Measurements from ENCODE around the gene KSR2.
"Not testable (repeated sequence)": the region's sequence is repeated elsewhere in the genome, so short reads cannot be mapped to it uniquely, and the experiment has no call there.

Gene KSR2

DNA sequence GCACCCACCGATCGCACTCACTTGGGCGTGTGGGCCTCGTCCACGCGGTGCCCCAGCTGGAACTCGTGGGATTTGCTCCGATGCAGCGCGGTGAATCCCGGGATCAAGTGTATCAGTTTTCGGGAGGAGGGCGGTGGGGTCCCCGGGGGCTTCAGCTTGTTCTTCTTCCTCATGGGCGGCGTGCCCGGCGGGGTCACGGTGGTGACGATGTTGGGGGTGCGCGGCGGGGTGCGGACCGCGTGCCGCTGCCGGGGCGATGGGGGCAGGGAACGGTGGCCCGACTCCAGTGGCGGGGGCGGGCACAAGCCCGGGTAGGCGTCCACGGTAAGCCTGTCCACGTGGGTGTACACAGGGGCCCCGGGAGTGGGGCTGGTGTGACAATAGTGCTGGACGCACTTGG lies 207.8 kb downstream of the KSR2 start:
- H3K4me1 Mint-ChIP-seq, result no peaks in the 10 kb centered on the region
- no peak for ATAC-seq
- H3K36me3 Mint-ChIP-seq, result no peaks in the 10 kb centered on the region
- no peak for DNase-seq (ENCODE audit: low spot score in 2 of 2)
- peaks cover 6% of the 10 kb centered on the region for H3K9me3 Mint-ChIP-seq
- no peak overlapping the region for H3K4me3 Mint-ChIP-seq
- no peak overlapping the region for H3K27ac Mint-ChIP-seq

DNA sequence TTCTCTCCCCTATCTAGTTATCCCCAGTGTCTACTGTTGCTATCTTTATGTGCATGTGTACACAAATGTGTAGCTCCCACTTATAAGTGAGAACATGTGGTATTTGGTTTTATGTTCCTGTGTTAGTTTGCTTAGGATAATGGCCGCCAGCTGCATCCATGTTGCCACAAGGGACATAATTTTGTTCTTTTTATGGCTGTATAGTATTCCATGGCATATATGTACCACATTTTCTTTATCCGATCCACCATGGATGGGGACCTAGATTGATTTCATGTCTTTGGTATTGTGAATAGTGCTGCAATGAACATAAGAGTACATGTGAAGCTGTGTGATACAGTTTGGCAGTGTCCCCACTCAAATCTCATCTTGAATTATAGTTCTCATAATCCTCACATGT lies 218.1 kb downstream of the KSR2 start:
- H3K4me1 Mint-ChIP-seq, result no peaks in the 10 kb centered on the region

GRCh38 chr12:117749431-117749830 lies 219.4 kb downstream of the KSR2 start:
- H3K27ac Mint-ChIP-seq, result no peak overlapping the region

More for the DNA sequence above, 218.1 kb downstream of the KSR2 start:
- Mint-ChIP-seq H3K4me3 (no peak overlapping the region), H3K36me3 (no peaks in the 10 kb centered on the region), H3K9me3 (peaks cover 3% of the 10 kb centered on the region), H3K27ac (no peak overlapping the region)
- ATAC-seq (no peak), DNase-seq (ENCODE audit: low spot score in 2 of 2) (no peak)

DNA sequence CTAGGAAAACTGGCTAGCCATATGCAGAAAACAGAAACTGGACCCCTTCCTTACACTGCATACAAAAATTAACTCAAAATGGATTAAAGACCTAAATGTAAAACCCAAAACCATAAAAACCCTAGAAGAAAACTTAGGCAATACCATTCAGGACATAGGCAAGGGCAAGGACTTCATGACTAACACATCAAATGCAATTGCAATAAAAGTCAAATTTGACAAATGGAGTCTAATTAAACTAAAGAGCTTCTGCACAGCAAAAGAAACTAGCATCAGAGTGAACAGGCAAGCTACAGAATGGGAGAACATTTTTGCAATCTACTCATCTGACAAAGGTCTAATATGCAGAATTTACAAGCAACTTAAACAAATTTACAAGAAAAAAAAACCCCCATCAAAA lies 222.4 kb downstream of the KSR2 start:
- ATAC-seq; DNase-seq (ENCODE audit: low spot score in 2 of 2); H3K4me3 Mint-ChIP-seq; H3K9me3 Mint-ChIP-seq; H3K27ac Mint-ChIP-seq; H3K4me1 Mint-ChIP-seq; H3K36me3 Mint-ChIP-seq: not testable (repeated sequence)

More at GRCh38 chr12:117749431-117749830, 219.4 kb downstream of the KSR2 start:
- H3K36me3 Mint-ChIP-seq, result no peaks in the 10 kb centered on the region
- H3K4me3 Mint-ChIP-seq, result no peak overlapping the region
- DNase-seq (ENCODE audit: low spot score in 2 of 2) (no peak), ATAC-seq (no peak)
- H3K9me3 Mint-ChIP-seq, result peaks cover 3% of the 10 kb centered on the region
- H3K4me1 Mint-ChIP-seq, result no peaks in the 10 kb centered on the region

DNA sequence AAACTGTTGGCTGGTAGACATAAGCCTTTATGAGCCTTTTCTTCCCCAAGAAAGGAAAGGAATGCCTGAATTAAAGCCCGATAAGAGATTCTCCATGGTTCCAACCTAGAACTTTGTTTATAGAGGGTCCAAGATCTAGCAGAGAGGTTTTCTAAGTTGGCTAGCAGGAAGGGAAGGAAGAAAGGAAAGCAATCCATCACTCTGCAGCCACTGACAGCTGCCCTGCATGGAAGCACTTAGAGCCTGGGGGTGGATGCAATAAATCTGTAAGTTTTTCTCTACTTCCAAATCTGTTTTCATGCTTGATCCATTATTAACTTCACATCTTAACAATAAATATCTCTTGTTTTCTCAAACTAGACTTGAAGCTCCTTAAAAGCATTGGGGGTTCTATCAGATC lies 224.4 kb downstream of the KSR2 start:
- H3K27ac Mint-ChIP-seq, result no peak overlapping the region
- H3K9me3 Mint-ChIP-seq, result no peaks in the 10 kb centered on the region
- H3K4me1 Mint-ChIP-seq, result no peaks in the 10 kb centered on the region
- no peaks in the 10 kb centered on the region for H3K36me3 Mint-ChIP-seq
- no peak overlapping the region for H3K4me3 Mint-ChIP-seq
- no peak for DNase-seq (ENCODE audit: low spot score in 2 of 2)
- ATAC-seq, result no peak

DNA sequence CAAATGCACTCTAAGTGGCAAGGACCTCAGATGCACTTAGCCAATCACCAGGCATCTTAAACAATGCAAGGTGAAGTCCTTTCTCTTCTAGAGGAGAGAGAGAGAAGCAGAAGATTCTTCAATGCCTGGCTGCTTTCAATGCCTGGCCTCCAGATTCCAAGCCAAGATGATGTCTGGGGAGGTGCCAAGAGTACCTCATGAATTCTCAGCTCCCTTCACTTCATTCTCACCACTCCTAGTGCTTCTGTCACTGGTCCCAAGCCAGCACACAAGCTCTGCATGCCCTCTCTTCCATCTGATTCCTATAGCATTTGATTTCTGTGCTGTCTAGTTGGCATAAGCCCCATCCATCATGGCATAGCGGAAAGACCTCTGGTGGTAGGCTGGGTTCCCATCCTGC lies 225.0 kb downstream of the KSR2 start:
- no peaks in the 10 kb centered on the region for H3K4me1 Mint-ChIP-seq
- no peak overlapping the region for H3K4me3 Mint-ChIP-seq
- no peaks in the 10 kb centered on the region for H3K36me3 Mint-ChIP-seq
- no peaks in the 10 kb centered on the region for H3K9me3 Mint-ChIP-seq
- DNase-seq (ENCODE audit: low spot score in 2 of 2) (no peak), ATAC-seq (no peak)
- H3K27ac Mint-ChIP-seq, result no peak overlapping the region

GRCh38 chr12:117742721-117743120 lies 226.1 kb downstream of the KSR2 start:
- Mint-ChIP-seq H3K27ac (no peak overlapping the region), H3K36me3 (no peaks in the 10 kb centered on the region), H3K4me1 (no peaks in the 10 kb centered on the region), H3K9me3 (no peaks in the 10 kb centered on the region), H3K4me3 (no peak overlapping the region)
- DNase-seq (ENCODE audit: low spot score in 2 of 2) (no peak), ATAC-seq (no peak)

- no peaks in the 10 kb centered on the region for H3K4me1 Mint-ChIP-seq
- no peak overlapping the region for H3K4me3 Mint-ChIP-seq
- ATAC-seq, result no peak
- H3K9me3 Mint-ChIP-seq, result peaks cover 1% of the 10 kb centered on the region
- H3K27ac Mint-ChIP-seq, result no peak overlapping the region
- no peak for DNase-seq (ENCODE audit: low spot score in 2 of 2)
- no peaks in the 10 kb centered on the region for H3K36me3 Mint-ChIP-seq
Measured at GRCh38 chr12:117738233-117738632, 230.6 kb downstream of the KSR2 start.

DNA sequence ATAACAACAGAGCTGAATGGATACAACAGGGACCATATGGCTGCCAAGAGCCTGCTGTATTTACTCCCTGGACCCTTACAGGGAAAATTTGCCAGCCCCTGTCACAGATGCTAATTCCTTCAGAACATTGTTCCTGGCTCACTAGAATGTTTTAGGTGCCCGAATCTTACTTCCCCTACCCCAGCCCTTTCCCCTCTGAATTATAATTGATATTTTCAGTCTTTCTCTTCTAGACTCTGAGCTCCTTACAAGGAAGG lies 235.3 kb downstream of the KSR2 start:
- Mint-ChIP-seq H3K36me3 (no peaks in the 10 kb centered on the region), H3K9me3 (peaks cover 2% of the 10 kb centered on the region), H3K27ac (no peak overlapping the region), H3K4me1 (no peaks in the 10 kb centered on the region), H3K4me3 (no peak overlapping the region)
- no peak for ATAC-seq
- no peak for DNase-seq (ENCODE audit: low spot score in 2 of 2)

GRCh38 chr12:117732761-117733548 lies 235.8 kb downstream of the KSR2 start:
- no peak for DNase-seq (ENCODE audit: low spot score in 2 of 2)
- Mint-ChIP-seq H3K4me3 (no peak overlapping the region), H3K36me3 (no peaks in the 10 kb centered on the region), H3K4me1 (no peaks in the 10 kb centered on the region), H3K9me3 (peaks cover 2% of the 10 kb centered on the region), H3K27ac (no peak overlapping the region)
- ATAC-seq, result no peak

DNA sequence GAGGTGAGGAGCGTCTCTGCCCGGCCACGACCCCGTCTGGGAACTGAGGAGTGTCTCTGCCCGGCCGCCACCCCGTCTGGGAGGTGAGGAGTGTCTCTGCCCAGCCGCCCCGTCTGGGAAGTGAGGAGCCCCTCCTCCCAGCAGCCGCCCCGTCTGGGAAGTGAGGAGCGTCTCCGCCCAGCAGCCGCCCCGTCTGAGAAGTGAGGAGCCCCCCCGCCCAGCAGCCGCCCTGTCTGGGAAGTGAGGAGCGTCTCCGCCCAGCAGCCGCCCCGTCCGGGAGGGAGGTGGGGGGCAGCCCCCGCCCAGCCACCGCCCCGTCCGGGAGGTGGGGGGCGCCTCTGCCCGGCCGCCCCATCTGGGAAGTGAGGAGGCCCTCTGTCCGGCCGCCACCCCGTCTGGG lies 237.7 kb downstream of the KSR2 start:
- not testable (repeated sequence) for H3K36me3 Mint-ChIP-seq; ATAC-seq; H3K9me3 Mint-ChIP-seq; H3K27ac Mint-ChIP-seq; H3K4me3 Mint-ChIP-seq; DNase-seq (ENCODE audit: low spot score in 2 of 2); H3K4me1 Mint-ChIP-seq

DNA sequence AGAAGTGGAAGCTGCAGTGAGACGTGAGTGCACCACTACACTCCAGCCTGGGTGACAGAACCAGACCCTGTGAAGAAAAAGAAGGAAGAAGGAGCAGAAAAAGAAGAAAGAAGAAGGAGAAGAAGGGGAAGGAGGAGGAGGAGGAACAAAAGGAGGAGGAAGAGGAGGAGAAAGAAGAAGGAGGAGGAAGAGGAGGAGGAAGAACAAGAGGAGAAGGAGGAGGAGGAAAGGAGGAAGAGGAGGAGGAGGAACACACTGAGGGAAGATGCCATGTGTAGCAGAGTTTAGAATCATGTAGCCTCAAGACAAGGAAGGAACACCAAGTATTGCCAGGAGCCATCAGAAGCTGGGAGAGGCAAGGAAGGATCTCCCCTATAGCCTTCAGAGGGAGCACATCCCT lies 241.5 kb downstream of the KSR2 start:
- Mint-ChIP-seq H3K27ac (no peak overlapping the region), H3K36me3 (no peaks in the 10 kb centered on the region)

GRCh38 chr12:117724543-117724942 lies 244.2 kb downstream of the KSR2 start:
- ATAC-seq (no peak), DNase-seq (ENCODE audit: low spot score in 2 of 2) (no peak)
- Mint-ChIP-seq H3K4me3 (no peak overlapping the region), H3K4me1 (no peaks in the 10 kb centered on the region), H3K27ac (no peak overlapping the region), H3K36me3 (no peaks in the 10 kb centered on the region), H3K9me3 (peaks cover 2% of the 10 kb centered on the region)

More for the DNA sequence above, 241.5 kb downstream of the KSR2 start:
- no peak for DNase-seq (ENCODE audit: low spot score in 2 of 2)
- H3K4me3 Mint-ChIP-seq, result no peak overlapping the region
- no peak for ATAC-seq
- no peaks in the 10 kb centered on the region for H3K4me1 Mint-ChIP-seq
- H3K9me3 Mint-ChIP-seq, result no peaks in the 10 kb centered on the region

GRCh38 chr12:117718559-117718958 lies 250.2 kb downstream of the KSR2 start:
- Mint-ChIP-seq H3K9me3 (peaks cover 2% of the 10 kb centered on the region), H3K27ac (no peak overlapping the region), H3K4me1 (no peaks in the 10 kb centered on the region), H3K36me3 (no peaks in the 10 kb centered on the region), H3K4me3 (no peak overlapping the region)
- ATAC-seq, result no peak
- no peak for DNase-seq (ENCODE audit: low spot score in 2 of 2)

DNA sequence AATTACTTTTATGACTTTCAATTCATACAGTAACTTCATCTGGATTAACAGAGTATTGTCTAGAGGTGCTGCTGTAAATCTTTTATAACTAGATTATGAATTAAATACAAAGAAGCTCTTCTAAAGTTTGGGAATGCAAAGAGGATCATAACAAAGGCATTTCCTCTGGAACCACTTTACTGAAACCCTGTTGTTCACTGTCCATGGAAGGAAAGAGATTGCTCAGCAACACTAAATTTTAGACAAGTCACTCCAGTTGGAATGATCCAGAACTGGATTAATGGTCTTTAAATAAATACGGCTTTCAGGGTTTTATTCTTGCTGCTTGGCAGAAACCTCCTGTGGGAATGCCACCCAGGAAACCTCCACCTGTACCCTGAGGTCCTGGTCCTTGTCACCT lies 250.6 kb downstream of the KSR2 start:
- Mint-ChIP-seq H3K36me3 (no peaks in the 10 kb centered on the region), H3K9me3 (peaks cover 2% of the 10 kb centered on the region), H3K4me1 (no peaks in the 10 kb centered on the region), H3K27ac (no peak overlapping the region), H3K4me3 (no peak overlapping the region)
- no peak for ATAC-seq
- no peak for DNase-seq (ENCODE audit: low spot score in 2 of 2)

- Mint-ChIP-seq H3K36me3 (no peaks in the 10 kb centered on the region), H3K9me3 (no peaks in the 10 kb centered on the region), H3K27ac (no peak overlapping the region), H3K4me3 (no peak overlapping the region), H3K4me1 (no peaks in the 10 kb centered on the region)
- DNase-seq (ENCODE audit: low spot score in 2 of 2), result no peak
- no peak for ATAC-seq
Measured at GRCh38 chr12:117714203-117714602, 254.6 kb downstream of the KSR2 start.

- H3K36me3 Mint-ChIP-seq, result no peaks in the 10 kb centered on the region
- ATAC-seq (no peak), DNase-seq (ENCODE audit: low spot score in 2 of 2) (no peak)
- no peaks in the 10 kb centered on the region for H3K4me1 Mint-ChIP-seq
- no peak overlapping the region for H3K27ac Mint-ChIP-seq
- H3K4me3 Mint-ChIP-seq, result no peak overlapping the region
- no peaks in the 10 kb centered on the region for H3K9me3 Mint-ChIP-seq
Measured at GRCh38 chr12:117710121-117710520, 258.7 kb downstream of the KSR2 start.

Measured in stimulated activated effector memory CD8-positive, alpha-beta T cell treated with anti-CD3 and anti-CD28 coated beads, Interleukin-12 subunit alpha, Interleukin-12 subunit beta, amount 100 ng/mL, for 72 hours (primary cell).